Skeletal muscle satellite cell (primary cell): ENCODE measurements around the gene FAM124A.

Experiments
- H3K27me3 ChIP-seq: 2 replicates; pipeline ENCODE4 v1.7.0; 2013; ENCODE audit warnings: low read length; ENCODE audit not compliant: control insufficient read depth, insufficient read depth
- H3K36me3 ChIP-seq: 2 replicates; pipeline ENCODE4 v1.7.0; 2013; ENCODE audit warnings: mild to moderate bottlenecking, control low read depth, low read length; ENCODE audit not compliant: insufficient read depth
- H3K4me1 ChIP-seq: 2 replicates; pipeline ENCODE4 v1.7.0; 2013; ENCODE audit warnings: low read length; ENCODE audit not compliant: control insufficient read depth, insufficient read depth
- H3K4me2 ChIP-seq: 2 replicates; pipeline ENCODE4 v1.7.0; 2013; ENCODE audit warnings: mild to moderate bottlenecking, low read length
- H3K4me3 ChIP-seq: 2 replicates; pipeline ENCODE4 v1.7.0; 2013; ENCODE audit warnings: low read length
- H3K9ac ChIP-seq: 2 replicates; pipeline ENCODE4 v1.7.0; 2013; ENCODE audit warnings: mild to moderate bottlenecking, low read depth, low read length, moderate library complexity
- H3K9me3 ChIP-seq: replicated peaks from 2 replicates; pipeline ENCODE4 v1.7.0; 2013; ENCODE audit warnings: mild to moderate bottlenecking, control low read depth, low read length

FAM124A gene

DNA sequence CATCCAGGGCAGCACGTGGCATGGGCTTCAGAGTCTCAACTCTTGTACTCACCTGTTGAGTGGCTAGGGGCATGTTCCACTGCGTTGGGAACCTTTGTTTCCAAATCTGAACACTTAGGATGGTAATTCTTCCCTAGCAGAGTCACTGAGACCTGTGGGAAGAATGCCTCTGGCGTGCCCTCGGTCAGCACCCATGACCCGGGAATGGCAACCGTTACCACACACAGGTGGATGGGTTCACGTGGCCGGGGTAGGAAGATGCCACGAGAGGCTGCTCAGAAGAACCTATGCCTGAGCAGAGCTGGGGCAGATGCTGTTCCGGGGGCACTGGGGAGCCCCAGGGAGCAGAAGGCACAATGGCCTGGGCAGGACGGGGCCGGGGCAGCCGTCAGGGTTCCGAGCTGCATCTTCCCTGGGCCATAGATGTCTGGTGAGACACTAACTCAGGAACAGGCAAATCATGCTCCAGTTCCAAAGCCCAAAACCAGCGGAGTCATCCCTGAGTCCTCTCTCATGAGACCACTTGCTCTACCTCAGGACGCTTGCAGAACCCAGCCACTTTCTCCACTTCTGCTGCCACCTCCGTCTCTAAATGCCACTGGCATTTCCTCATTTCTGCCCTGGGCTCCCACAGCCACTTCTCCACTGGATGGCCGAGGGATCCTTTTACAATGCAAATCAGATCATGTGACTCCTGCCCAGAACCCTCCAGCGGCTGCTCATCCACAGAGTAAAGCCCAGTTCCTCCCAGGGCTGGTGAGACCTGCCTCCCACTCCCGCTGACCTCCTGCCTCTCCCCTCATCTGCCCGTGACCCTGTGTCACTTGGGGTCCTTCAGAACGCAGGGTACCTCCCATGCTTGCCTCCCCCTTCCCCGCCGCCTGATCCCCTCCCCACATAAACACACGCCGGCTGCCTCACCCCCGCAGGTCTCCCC, 36.7 kb downstream of the FAM124A start:
- H3K9ac ChIP-seq, result no peak overlapping the region
- no peaks in the 10 kb centered on the region for H3K36me3 ChIP-seq
- no peaks in the 10 kb centered on the region for H3K4me1 ChIP-seq
- H3K4me3 ChIP-seq, result no peak overlapping the region
- no peaks in the 10 kb centered on the region for H3K9me3 ChIP-seq
- H3K27me3 ChIP-seq, result peaks cover 51% of the 10 kb centered on the region
- no peak overlapping the region for H3K4me2 ChIP-seq

DNA sequence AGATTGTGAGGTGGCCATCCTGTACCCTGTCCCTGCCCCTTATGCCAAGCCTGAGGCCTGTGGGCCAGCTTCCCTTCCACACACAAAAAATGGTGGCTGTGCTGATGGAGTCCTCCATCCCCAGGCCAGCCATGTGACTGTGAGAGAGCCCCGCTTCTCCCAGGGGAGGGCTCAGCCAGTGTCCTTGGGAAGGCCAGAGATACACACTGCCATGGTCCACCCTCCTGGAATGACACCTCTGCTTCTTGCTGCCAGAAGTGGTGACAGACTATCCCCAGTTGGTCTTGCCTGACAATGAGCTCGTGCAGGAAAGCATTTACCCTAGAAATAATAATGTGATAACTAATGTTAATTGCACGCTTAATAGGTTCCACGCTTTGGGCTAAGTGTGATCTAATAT, 38.0 kb downstream of the FAM124A start:
- Histone ChIP-seq H3K4me1 (no peaks in the 10 kb centered on the region), H3K4me2 (no peak overlapping the region), H3K36me3 (no peaks in the 10 kb centered on the region), H3K9me3 (no peaks in the 10 kb centered on the region), H3K27me3 (peaks cover 52% of the 10 kb centered on the region), H3K9ac (no peak overlapping the region), H3K4me3 (no peak overlapping the region)

DNA sequence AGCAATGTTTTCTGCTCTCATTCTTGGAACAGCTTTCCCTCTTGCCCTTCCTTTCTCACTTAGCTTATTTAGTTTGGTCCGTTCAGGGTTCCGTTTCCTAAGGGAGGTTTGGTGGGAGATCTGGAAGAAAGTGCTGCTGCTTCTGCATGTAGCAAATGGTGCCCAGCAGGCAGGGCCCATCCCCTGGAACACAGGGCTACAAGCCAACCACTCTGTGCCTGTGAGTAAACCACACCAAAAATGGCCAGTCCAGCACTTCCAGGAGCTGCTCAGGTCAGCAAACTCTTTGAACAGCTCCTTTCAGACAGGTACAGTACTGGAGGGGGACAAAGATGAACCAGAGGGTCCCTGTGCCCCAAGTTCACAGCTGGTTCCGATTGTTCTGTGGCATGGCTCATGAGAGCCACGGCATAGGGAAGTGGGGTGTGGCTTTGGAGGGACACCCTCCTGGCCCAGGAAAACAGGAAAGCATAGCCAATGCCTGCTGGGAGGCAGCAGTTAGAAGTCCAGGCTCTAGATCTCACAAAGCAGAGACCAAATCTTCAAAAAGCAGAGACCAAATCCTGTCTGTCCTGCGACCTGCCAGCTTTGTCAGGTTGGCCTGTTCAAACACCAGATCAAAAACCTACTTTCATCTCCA, 39.5 kb downstream of the FAM124A start:
- Histone ChIP-seq H3K4me3 (no peak overlapping the region), H3K4me1 (no peaks in the 10 kb centered on the region), H3K9me3 (no peaks in the 10 kb centered on the region), H3K27me3 (peaks cover 46% of the 10 kb centered on the region), H3K4me2 (no peak overlapping the region), H3K9ac (no peak overlapping the region), H3K36me3 (no peaks in the 10 kb centered on the region)

DNA sequence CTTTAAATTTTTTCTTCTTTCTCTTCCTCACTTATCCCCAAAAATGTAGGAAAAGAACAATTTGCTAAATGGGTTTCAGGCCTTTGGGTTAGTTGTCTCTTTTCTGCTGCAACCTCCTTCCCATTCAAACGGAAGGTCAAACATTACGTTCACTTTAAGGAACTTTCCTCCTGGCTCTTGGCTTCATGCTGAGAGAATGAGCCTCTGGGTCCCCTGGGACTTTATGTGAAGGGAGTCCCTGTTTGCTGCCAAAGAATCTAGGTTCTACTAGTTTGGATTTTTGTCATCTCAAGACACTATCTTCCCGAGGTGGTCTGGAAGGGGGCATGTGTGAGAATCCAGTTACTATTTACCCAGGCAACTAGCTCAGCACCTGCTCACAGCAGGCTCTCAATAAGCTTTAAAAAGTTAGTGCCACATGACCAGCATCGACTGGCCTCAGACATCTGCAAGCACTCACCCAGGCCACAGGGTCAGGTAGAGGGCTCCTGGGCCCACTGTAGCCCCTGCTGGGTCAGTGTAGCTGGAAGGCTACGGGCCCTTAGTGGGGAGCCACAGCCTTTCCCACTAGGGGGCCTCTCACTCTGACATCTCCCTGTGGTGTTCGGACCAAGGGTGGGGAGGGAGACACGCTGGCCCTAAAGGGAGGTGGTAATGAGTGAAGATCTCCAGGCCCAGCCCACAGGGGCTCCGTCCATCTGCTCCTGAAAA, 40.5 kb downstream of the FAM124A start:
- no peak overlapping the region for H3K4me3 ChIP-seq
- H3K9me3 ChIP-seq, result no peaks in the 10 kb centered on the region
- no peaks in the 10 kb centered on the region for H3K4me1 ChIP-seq
- H3K36me3 ChIP-seq, result no peaks in the 10 kb centered on the region
- H3K4me2 ChIP-seq, result no peak overlapping the region
- no peak overlapping the region for H3K9ac ChIP-seq
- H3K27me3 ChIP-seq, result peaks cover 46% of the 10 kb centered on the region

DNA sequence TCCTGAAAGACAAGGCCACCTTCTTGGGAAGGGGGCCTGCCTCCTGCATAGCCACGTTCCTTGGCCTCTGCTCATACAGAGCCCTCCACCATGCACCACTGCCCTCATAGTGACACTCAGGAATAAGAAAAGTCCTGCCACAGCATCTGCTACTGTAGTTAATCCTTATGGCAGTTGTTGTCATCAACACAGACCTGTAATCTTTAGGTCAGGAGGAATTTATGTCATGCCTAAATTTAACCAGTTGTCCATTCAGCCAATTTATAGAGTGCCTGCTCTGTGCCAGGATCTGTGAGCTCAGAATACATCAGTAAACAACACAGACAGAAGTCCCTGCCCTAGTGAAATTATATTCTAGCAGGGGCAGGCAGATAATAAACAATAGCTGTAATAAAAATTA, 44.4 kb downstream of the FAM124A start:
- Histone ChIP-seq H3K36me3 (no peaks in the 10 kb centered on the region), H3K9ac (no peak overlapping the region), H3K27me3 (peaks cover 22% of the 10 kb centered on the region), H3K4me1 (peaks cover 30% of the 10 kb centered on the region), H3K4me3 (no peak overlapping the region), H3K4me2 (no peak overlapping the region), H3K9me3 (no peaks in the 10 kb centered on the region)

DNA sequence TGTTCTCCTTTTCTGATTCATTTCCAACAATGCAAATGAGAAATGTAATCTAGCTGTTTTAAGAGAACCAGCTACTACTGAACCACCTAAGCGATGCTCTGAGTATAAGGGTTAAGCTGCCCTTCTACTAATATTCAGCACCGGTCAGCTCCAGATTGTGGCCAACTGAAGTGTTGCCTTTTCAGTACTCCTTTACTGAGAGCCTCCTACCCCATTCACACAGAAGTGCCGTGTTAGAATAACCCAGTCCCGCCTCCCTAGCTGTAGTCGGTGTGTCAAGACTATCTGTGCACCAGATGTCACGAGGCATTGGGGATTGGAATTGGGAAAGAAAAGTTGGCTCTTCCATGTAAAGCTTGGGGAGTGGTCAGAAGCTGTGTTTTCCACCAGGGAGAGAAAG, 45.4 kb downstream of the FAM124A start:
- Histone ChIP-seq H3K9me3 (no peaks in the 10 kb centered on the region), H3K36me3 (no peaks in the 10 kb centered on the region), H3K9ac (no peak overlapping the region), H3K4me1 (peaks cover 37% of the 10 kb centered on the region), H3K27me3 (peaks cover 15% of the 10 kb centered on the region), H3K4me3 (no peak overlapping the region), H3K4me2 (no peak overlapping the region)

DNA sequence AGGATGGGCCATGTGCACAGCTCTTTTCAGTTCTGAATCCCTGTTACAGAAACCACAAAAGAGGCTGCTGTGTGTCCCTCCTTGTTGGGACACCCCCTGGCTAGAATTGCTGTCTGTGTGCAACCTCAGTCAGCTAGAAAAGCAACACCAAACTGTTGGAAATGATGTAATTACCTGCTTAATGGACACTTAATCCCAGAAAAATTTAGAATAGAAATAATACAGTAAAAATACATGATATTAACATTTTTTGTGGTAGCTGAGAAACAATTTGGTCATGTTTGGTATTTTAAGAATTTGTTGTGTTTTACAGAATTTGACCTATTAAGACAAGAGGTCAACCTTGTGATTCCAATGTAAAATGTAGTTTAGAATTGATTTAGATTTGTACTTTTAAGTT, 46.8 kb downstream of the FAM124A start:
- H3K4me1 ChIP-seq, result peaks cover 37% of the 10 kb centered on the region

DNA sequence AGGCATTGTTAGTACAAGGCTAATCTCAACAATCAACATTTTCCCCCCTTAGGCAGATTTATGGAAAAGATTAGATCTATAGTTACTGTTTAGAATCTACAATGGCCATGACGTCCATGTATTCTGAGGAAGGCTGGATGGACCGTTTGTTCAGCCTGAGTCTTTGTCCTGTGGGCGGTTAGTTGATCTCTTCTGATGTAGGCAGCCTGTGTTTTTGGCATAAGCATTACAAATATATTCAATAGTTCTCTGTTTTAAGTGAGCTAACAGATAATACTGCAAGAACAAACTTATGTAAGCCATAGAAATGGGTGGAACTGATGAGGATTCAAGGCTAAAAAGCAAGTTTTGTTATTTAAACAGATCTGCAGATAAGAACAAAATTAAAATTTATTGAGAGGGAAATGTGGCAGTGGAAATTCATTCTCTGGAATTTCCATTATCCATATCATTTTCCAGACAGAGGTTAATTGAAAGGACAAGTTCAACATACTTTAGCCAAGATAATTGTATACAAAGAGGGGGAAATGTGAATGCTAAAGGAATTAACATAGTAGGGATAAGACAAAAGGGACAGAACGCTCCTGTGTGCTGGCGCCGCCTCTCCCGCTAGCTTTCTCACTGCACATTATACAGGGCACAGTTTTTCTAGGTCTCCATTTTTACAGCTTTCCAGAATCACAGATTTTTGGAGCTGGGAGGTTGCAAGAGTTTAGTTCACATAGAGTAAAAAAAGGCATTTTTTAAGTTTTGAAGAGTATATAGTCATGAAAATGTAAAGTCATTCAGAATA, 48.6 kb downstream of the FAM124A start:
- no peak overlapping the region for H3K9ac ChIP-seq
- H3K36me3 ChIP-seq, result no peaks in the 10 kb centered on the region
- peaks cover 9% of the 10 kb centered on the region for H3K27me3 ChIP-seq
- no peak overlapping the region for H3K4me3 ChIP-seq
- H3K4me2 ChIP-seq, result no peak overlapping the region
- no peaks in the 10 kb centered on the region for H3K9me3 ChIP-seq
- peaks cover 37% of the 10 kb centered on the region for H3K4me1 ChIP-seq

More for the DNA sequence above, 46.8 kb downstream of the FAM124A start:
- no peaks in the 10 kb centered on the region for H3K36me3 ChIP-seq
- peak overlapping the region; percentile 13 for H3K4me3 ChIP-seq
- no peaks in the 10 kb centered on the region for H3K9me3 ChIP-seq
- no peak overlapping the region for H3K9ac ChIP-seq
- peak overlapping the region; percentile 50 for H3K4me2 ChIP-seq
- peaks cover 7% of the 10 kb centered on the region for H3K27me3 ChIP-seq

DNA sequence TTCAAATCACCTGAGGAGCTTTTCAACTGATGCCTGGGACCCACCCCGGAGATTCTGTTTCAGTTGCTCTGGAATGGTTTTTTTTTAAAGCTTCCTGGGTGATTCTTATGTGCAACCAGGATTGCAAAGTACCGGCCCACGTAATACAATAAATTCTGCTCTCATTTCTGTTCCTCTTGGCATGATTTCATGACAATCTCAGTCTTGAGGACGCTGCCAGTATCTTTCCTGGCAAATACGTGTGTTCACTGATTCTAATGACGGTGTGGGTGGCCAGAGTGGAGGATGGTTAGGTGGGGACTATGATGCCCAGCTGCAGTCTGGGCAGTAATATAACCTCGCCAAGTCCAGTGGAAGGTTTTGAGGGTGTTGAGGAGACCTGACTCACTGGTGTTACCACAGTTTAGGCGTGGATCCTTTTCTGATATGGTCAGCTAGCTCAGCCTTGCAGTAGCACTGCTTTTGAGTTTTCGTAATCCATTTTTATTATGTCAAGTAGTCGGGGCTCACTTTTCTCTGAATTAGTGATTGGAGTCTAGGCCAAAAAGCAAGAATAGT, 49.4 kb downstream of the FAM124A start:
- Histone ChIP-seq H3K9me3 (no peaks in the 10 kb centered on the region), H3K4me1 (peaks cover 37% of the 10 kb centered on the region), H3K36me3 (no peaks in the 10 kb centered on the region), H3K27me3 (peaks cover 16% of the 10 kb centered on the region), H3K4me2 (no peak overlapping the region), H3K4me3 (no peak overlapping the region), H3K9ac (no peak overlapping the region)

DNA sequence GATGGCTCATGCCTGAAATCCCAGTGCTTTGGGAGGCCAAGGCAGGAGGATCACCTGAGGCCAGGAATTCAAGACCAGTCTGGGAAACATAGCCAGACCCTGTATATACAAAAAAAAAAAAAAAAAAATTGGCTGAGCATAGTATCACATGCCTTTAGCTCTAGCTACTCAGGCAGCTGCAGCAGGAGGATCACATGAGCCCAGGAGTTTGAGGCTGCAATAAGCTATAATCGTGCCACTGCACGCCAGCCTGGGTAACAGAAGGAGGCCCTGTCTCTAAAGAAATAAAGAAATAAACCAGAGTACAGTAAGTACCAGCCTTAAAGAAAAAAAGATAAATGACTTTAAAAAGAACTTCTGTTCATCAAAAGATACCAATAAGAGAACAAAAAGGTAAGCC, 52.9 kb downstream of the FAM124A start:
- Histone ChIP-seq H3K4me2 (no peak overlapping the region), H3K9ac (no peak overlapping the region), H3K27me3 (peaks cover 36% of the 10 kb centered on the region), H3K36me3 (no peaks in the 10 kb centered on the region), H3K4me1 (peaks cover 20% of the 10 kb centered on the region), H3K9me3 (no peaks in the 10 kb centered on the region), H3K4me3 (no peak overlapping the region)
